ENCODE measurements around the gene DNAJC6.

DNA sequence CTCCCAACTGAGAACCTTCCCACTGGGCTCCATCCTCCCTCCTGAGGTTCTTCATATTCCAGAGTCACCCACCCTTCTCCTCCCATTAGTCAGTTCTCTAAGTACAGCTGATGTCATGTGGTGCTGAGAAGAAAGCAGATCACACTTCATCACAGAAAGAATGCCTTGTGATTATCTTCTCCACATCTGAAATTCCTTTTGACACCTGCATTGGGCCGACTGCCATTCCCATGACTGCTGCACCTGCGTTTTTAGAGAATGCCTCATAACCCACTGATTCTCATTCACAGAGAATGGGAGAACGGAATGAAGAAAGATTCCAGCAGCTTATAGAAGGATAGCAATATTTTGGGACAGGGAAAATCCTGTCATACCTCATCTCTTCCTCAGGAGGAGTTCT, 125.4 kb downstream of the DNAJC6 start:
- TF ChIP-seq, protein P1, sequence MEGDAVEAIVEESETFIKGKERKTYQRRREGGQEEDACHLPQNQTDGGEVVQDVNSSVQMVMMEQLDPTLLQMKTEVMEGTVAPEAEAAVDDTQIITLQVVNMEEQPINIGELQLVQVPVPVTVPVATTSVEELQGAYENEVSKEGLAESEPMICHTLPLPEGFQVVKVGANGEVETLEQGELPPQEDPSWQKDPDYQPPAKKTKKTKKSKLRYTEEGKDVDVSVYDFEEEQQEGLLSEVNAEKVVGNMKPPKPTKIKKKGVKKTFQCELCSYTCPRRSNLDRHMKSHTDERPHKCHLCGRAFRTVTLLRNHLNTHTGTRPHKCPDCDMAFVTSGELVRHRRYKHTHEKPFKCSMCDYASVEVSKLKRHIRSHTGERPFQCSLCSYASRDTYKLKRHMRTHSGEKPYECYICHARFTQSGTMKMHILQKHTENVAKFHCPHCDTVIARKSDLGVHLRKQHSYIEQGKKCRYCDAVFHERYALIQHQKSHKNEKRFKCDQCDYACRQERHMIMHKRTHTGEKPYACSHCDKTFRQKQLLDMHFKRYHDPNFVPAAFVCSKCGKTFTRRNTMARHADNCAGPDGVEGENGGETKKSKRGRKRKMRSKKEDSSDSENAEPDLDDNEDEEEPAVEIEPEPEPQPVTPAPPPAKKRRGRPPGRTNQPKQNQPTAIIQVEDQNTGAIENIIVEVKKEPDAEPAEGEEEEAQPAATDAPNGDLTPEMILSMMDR (IDR thresholded peaks at IDR 0.05; ENCODE audit: insufficient read depth, low read length, poor library complexity, severe bottlenecking), result no peak
- no peak for TF ChIP-seq EZH2phosphoT487 (conservative IDR thresholded peaks at IDR 0.05; ENCODE audit: low read length)
